ENCODE data around the gene C17orf67.

GRCh38 chr17:56810891-56811775 lies 22.6 kb downstream of the C17orf67 start:
- no peak for TF ChIP-seq CTCF (IDR thresholded peaks at IDR 0.05)
- TF ChIP-seq POLR2A (IDR thresholded peaks at IDR 0.05) = no peak
- no peak for TF ChIP-seq POLR2AphosphoS5 (IDR thresholded peaks at IDR 0.05)
